H1 (cell line): ENCODE data around the gene NR4A2. TPM values are rescaled to one million over a fixed set of nuclear protein-coding genes. Genes with fewer than 3 reads are reported as not detected.

Experiments
- ATF3 ChIP-seq: IDR thresholded peaks from 2 replicates; pipeline ENCODE4 v1.6.1; 2011; ENCODE audit warnings: low read depth, mild to moderate bottlenecking, low read length; ENCODE audit not compliant: insufficient read depth
- CBX5 ChIP-seq: fragments of 300-800, 300-1000 bp; sonication (generic); IDR thresholded peaks from 2 replicates; pipeline ENCODE4 v1.7.1; 2016; ENCODE audit warnings: antibody characterized with exemption, low read length, low read depth
- HDAC2 ChIP-seq, 2 experiments: fragments of 300-600 bp in 1 of 2; sonication (generic) in 1 of 2; IDR thresholded peaks; 2 replicates each; pipeline ENCODE4 v1.6.1; 2011 to 2012; ENCODE audit warnings: low read depth in 2 of 2, low read length in 2 of 2, mild to moderate bottlenecking in 2 of 2, moderate library complexity in 2 of 2, borderline replicate concordance in 1 of 2, inconsistent platforms in 1 of 2
- TCF12 ChIP-seq: IDR thresholded peaks from 2 replicates; pipeline ENCODE4 v1.6.1; 2011; ENCODE audit warnings: low read depth, mild to moderate bottlenecking, low read length
- polyA plus RNA-seq, 7 experiments: library from polyadenylated mRNA; depleted of rRNA in 3 of 7; stranded (reverse) in 5 of 7; unstranded in 2 of 7; fragments of >200 nt in 5 of 7; fragments of 200-250 nt in 2 of 7; gene quantifications; 1 replicate in 5 of 7; 2 replicates in 1 of 7; 4 replicates in 1 of 7; pipeline versions ENCODE4 v1.2.1 to v1.2.3, GENCODE V29; 2011 to 2013; ENCODE audit warnings: missing spikeins in 2 of 7, mixed read lengths in 2 of 7
- total RNA-seq: library from RNA; stranded (reverse); fragmentation: NEBNext Ultra II Directional; extraction: Animal tissue kit (Norgen Biotek cat#: 25700); gene quantifications from 2 replicates; pipeline ENCODE4 v1.2.1, GENCODE V29; 2021

NR4A2 gene
- total and polyA plus RNA-seq, 2 of the 8 experiments (the other 6 are each of a cell fraction or from before 2014, with no cell fraction given), result 0.15 to 1.7 TPM

GRCh38 chr2:156380117-156380645 lies 47.7 kb upstream of the NR4A2 start (continued):
- TF ChIP-seq TCF12 (no peak), CBX5 (no peak), HDAC2 (IDR thresholded peaks at IDR 0.05; ENCODE audit: borderline replicate concordance in 1 of 2, low read depth in 2 of 2, low read length in 2 of 2) (no peak), ATF3 (no peak)
